Stimulated activated CD4-positive, alpha-beta T cell treated with anti-CD3 and anti-CD28 coated beads, TNF-alpha, amount 100 ng/mL, for 1 hour (primary cell): ENCODE results near the gene SVEP1.

Experiments used
- DNase-seq, 3 donors: peaks; one replicate each; pipeline ENCODE4 v3.0.0-alpha.2; 2020; ENCODE audit warnings: low read depth in 3 of 3, low spot score in 1 of 3

SVEP1 gene

GRCh38 chr9:110323818-110324217, 255.7 kb downstream of the SVEP1 start:
- no peak for DNase-seq

GRCh38 chr9:110320651-110321445, 258.7 kb downstream of the SVEP1 start:
- DNase-seq, result no peak

GRCh38 chr9:110319781-110320492, 259.6 kb downstream of the SVEP1 start:
- no peak for DNase-seq

GRCh38 chr9:110317911-110318310, 261.6 kb downstream of the SVEP1 start:
- no peak for DNase-seq

- no peak for DNase-seq
Observed at GRCh38 chr9:110316261-110317075, 263.1 kb downstream of the SVEP1 start.
